Cardiac muscle cell (in vitro differentiated cells and primary cell): ENCODE data around the gene MIER2. TPM values are rescaled to one million over a fixed set of nuclear protein-coding genes. Genes with fewer than 3 reads are reported as not detected.

ENCODE experiments used
- DNase-seq, 2 donors: peaks; one replicate each; pipeline versions ENCODE4 v3.0.0 to v3.0.0-alpha.2; 2010 to 2017; ENCODE audit warnings: low read depth in 1 of 2, low spot score in 1 of 2
- H3K27ac ChIP-seq: fragments of 200-600 bp; sonication (generic); 2 replicates; pipeline ENCODE4 v1.5.1; 2016
- H3K27me3 ChIP-seq: fragments of 200-600 bp; sonication (generic); 2 replicates; pipeline ENCODE4 v1.6.0; 2016; ENCODE audit warnings: control low read depth
- H3K36me3 ChIP-seq: fragments of 200-600 bp; sonication (generic); 2 replicates; pipeline ENCODE4 v1.5.1; 2016; ENCODE audit warnings: control low read depth
- H3K4me1 ChIP-seq: fragments of 200-600 bp; sonication (generic); 2 replicates; pipeline ENCODE4 v1.8.1; 2017; ENCODE audit warnings: low read depth, mild to moderate bottlenecking, mixed run types
- H3K4me3 ChIP-seq: fragments of 200-600 bp; sonication (generic); 2 replicates; pipeline ENCODE4 v1.5.1; 2016; ENCODE audit warnings: mild to moderate bottlenecking
- H3K9me3 ChIP-seq: fragments of 200-600 bp; sonication (generic); 2 replicates; pipeline ENCODE4 v1.5.1; 2017; ENCODE audit warnings: low read depth, mild to moderate bottlenecking, control low read depth
- polyA plus RNA-seq: library from polyadenylated mRNA; unstranded; fragments of >200 nt; fragmentation: Nextera tagmentation; extraction: Ambion mirVana; gene quantifications from 2 replicates; pipeline ENCODE4 v1.2.1, GENCODE V29; 2016
- total RNA-seq: library from RNA; depleted of rRNA; stranded (reverse); fragments of >200 nt; gene quantifications from 2 replicates; pipeline ENCODE4 v1.2.3, GENCODE V29; 2016
- TF ChIP-seq, protein P1 (sequence below): IDR thresholded peaks from 2 replicates; pipeline ENCODE4 v1.5.1; 2012; ENCODE audit warnings: low read depth, mild to moderate bottlenecking, low read length

MIER2 gene
- total and polyA plus RNA-seq, 2 experiments from 2014 or later = 32.7 to 47.8 TPM

DNA sequence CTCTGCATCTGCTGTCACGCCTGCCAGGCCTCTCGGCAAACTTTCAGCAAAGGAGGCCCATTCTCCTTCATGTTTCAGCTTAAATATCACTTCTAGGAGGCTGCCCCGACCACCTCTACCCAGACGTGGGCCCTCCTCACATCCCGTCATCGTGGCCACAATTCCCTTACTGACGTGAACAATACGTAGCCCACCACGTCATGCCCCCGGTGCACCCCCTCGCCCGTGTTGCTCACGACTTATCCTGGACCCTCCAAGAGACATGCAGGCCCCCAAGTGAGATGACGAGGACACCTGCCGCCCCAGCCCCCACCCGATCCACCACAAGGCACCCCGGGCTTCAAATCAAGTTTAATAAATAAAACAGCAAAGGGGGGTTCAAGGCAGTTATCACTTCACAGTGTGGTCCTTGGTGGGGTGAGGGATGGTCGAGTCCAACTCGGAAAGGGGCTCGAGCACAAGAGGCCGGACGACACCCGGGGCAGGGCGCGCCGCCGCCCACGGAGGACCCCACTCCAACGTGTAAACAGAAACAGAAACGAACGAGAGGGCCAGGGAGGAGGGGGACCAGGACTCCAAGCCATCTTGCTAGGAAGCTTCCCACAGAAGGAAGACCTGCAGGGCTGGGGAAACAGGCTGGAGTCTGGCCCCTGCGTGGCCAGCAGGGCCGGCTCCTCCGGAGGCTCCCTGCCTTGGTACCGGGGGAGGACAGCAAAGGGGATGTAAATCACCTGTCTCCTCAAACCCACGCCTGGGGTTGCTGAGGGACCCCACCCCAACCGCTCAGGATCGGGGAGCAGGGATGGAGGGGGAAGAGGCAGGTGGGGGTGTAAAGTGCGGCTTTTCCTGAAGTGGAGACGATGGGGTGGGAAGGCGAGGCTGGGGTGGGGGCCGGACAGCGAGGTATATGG, 39.1 kb downstream of the MIER2 start:
- TF ChIP-seq, protein P1, sequence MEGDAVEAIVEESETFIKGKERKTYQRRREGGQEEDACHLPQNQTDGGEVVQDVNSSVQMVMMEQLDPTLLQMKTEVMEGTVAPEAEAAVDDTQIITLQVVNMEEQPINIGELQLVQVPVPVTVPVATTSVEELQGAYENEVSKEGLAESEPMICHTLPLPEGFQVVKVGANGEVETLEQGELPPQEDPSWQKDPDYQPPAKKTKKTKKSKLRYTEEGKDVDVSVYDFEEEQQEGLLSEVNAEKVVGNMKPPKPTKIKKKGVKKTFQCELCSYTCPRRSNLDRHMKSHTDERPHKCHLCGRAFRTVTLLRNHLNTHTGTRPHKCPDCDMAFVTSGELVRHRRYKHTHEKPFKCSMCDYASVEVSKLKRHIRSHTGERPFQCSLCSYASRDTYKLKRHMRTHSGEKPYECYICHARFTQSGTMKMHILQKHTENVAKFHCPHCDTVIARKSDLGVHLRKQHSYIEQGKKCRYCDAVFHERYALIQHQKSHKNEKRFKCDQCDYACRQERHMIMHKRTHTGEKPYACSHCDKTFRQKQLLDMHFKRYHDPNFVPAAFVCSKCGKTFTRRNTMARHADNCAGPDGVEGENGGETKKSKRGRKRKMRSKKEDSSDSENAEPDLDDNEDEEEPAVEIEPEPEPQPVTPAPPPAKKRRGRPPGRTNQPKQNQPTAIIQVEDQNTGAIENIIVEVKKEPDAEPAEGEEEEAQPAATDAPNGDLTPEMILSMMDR = no peak
- Histone ChIP-seq H3K4me1 (no peaks in the 10 kb centered on the region), H3K9me3 (no peaks in the 10 kb centered on the region), H3K27ac (no peak overlapping the region), H3K36me3 (peaks cover 13% of the 10 kb centered on the region), H3K4me3 (no peak overlapping the region), H3K27me3 (no peaks in the 10 kb centered on the region)
- no peak for DNase-seq

- H3K27me3 ChIP-seq = peaks cover 35% of the 10 kb centered on the region
- H3K27ac ChIP-seq = no peak overlapping the region
- TF ChIP-seq, protein P1 = no peak
- H3K36me3 ChIP-seq = no peaks in the 10 kb centered on the region
- no peak for DNase-seq
- H3K9me3 ChIP-seq = no peaks in the 10 kb centered on the region
- H3K4me3 ChIP-seq = no peak overlapping the region
- no peaks in the 10 kb centered on the region for H3K4me1 ChIP-seq
These were observed 47.9 kb downstream of the MIER2 start for GRCh38 chr19:296476-297225.

DNA sequence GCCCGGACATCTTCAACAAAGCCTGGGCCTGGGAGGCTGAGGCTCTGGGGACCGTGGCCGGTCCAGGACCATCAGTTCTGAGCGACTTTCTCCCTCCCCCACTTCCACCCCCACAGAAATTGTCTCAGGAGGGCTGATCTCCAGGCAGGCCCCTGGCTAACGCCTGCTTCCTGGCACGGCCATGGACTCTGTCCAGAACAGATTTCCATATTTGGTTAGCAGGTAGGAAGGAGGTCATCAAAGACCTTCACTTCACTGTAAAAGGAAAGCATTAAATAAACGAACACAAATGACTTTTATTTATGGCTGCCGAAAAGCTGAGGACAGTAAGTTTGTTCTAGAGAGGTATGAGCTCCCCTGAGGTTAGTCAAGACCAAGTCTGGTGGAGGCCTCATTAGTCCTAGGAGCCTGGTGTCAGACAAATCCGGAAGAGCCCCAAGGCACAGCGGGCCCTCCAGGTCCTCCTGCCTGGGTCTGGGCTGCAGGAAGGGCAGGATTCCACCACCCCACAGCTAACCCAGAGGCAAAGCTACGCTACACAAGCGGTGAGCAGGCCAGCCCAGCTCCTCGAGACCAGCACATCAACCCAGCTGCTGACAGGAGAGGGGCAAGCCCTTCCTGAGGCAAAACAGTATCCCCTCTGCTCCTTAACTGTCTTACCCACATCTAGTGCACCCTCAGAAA, 48.8 kb downstream of the MIER2 start:
- Histone ChIP-seq H3K27me3 (peaks cover 41% of the 10 kb centered on the region), H3K4me3 (no peak overlapping the region), H3K9me3 (no peaks in the 10 kb centered on the region), H3K27ac (no peak overlapping the region), H3K4me1 (no peaks in the 10 kb centered on the region), H3K36me3 (no peaks in the 10 kb centered on the region)
- DNase-seq = no peak
- TF ChIP-seq, protein P1 = no peak

- peak; percentile 32 to 55 for DNase-seq
- no peaks in the 10 kb centered on the region for H3K4me1 ChIP-seq
- H3K27me3 ChIP-seq = peaks cover 48% of the 10 kb centered on the region
- TF ChIP-seq, protein P1 = peak; percentile 73
- H3K27ac ChIP-seq = no peak overlapping the region
- H3K4me3 ChIP-seq = no peak overlapping the region
- no peaks in the 10 kb centered on the region for H3K36me3 ChIP-seq
- no peaks in the 10 kb centered on the region for H3K9me3 ChIP-seq
These were observed 49.5 kb downstream of the MIER2 start for GRCh38 chr19:294946-295686.
